IMR-90 (cell line): ENCODE data around the gene IMPDH1.

Experiments used
- FOS ChIP-seq: fragments of 150-350 bp; IDR thresholded peaks from 2 replicates; pipeline ENCODE4 v1.6.1; 2016; ENCODE audit warnings: low read depth, low read length
- MAFK ChIP-seq: IDR thresholded peaks from 2 replicates; pipeline ENCODE4 v1.6.1; 2012; ENCODE audit warnings: low read depth, low read length, improper control_type of control experiment
- MAZ ChIP-seq: IDR thresholded peaks from 2 replicates; pipeline ENCODE4 v1.6.1; 2012; ENCODE audit warnings: low read depth, mild to moderate bottlenecking, low read length, improper control_type of control experiment, moderate library complexity, borderline replicate concordance
- MXI1 ChIP-seq: IDR thresholded peaks from 2 replicates; pipeline ENCODE4 v1.6.1; 2012; ENCODE audit warnings: low read depth, mild to moderate bottlenecking, low read length, moderate library complexity, borderline replicate concordance
- RAD21 ChIP-seq: IDR thresholded peaks from 2 replicates; pipeline ENCODE4 v1.6.1; 2012; ENCODE audit warnings: low read length, improper control_type of control experiment
- RCOR1 ChIP-seq: IDR thresholded peaks from 2 replicates; pipeline ENCODE4 v1.6.1; 2012; ENCODE audit warnings: mild to moderate bottlenecking, low read length, improper control_type of control experiment; ENCODE audit not compliant: insufficient replicate concordance
- RFX5 ChIP-seq: IDR thresholded peaks from 2 replicates; pipeline ENCODE4 v1.8.0; 2012; ENCODE audit warnings: low read depth, mild to moderate bottlenecking, low read length, moderate library complexity
- USF2 ChIP-seq: fragments of 150-350 bp; IDR thresholded peaks from 2 replicates; pipeline ENCODE4 v1.6.1; 2017; ENCODE audit warnings: mild to moderate bottlenecking, antibody characterized with exemption, low read length, low read depth
- TF ChIP-seq, protein P1 (sequence below): conservative IDR thresholded peaks from 2 replicates; pipeline ENCODE4 v1.5.1; 2012; ENCODE audit warnings: mild to moderate bottlenecking, low read depth, low read length, improper control_type of control experiment
- TF ChIP-seq, protein P2 (sequence below): fragments of 150-350 bp; IDR thresholded peaks from 2 replicates; pipeline ENCODE4 v1.6.1; 2016; ENCODE audit warnings: low read depth, mild to moderate bottlenecking, low read length, moderate library complexity, borderline replicate concordance

GRCh38 chr7:128373606-128374005 lies 36.2 kb downstream of the IMPDH1 start:
- TF ChIP-seq MAZ (no peak), FOS (no peak), MXI1 (no peak), USF2 (no peak), RAD21 (no peak), RFX5 (no peak), MAFK (no peak), RCOR1 (no peak)
- TF ChIP-seq, protein P1, sequence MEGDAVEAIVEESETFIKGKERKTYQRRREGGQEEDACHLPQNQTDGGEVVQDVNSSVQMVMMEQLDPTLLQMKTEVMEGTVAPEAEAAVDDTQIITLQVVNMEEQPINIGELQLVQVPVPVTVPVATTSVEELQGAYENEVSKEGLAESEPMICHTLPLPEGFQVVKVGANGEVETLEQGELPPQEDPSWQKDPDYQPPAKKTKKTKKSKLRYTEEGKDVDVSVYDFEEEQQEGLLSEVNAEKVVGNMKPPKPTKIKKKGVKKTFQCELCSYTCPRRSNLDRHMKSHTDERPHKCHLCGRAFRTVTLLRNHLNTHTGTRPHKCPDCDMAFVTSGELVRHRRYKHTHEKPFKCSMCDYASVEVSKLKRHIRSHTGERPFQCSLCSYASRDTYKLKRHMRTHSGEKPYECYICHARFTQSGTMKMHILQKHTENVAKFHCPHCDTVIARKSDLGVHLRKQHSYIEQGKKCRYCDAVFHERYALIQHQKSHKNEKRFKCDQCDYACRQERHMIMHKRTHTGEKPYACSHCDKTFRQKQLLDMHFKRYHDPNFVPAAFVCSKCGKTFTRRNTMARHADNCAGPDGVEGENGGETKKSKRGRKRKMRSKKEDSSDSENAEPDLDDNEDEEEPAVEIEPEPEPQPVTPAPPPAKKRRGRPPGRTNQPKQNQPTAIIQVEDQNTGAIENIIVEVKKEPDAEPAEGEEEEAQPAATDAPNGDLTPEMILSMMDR = no peak
- TF ChIP-seq, protein P2, sequence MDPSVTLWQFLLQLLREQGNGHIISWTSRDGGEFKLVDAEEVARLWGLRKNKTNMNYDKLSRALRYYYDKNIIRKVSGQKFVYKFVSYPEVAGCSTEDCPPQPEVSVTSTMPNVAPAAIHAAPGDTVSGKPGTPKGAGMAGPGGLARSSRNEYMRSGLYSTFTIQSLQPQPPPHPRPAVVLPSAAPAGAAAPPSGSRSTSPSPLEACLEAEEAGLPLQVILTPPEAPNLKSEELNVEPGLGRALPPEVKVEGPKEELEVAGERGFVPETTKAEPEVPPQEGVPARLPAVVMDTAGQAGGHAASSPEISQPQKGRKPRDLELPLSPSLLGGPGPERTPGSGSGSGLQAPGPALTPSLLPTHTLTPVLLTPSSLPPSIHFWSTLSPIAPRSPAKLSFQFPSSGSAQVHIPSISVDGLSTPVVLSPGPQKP = no peak
